ENCODE data around the gene FAM13B. TPM values are rescaled to one million over a fixed set of nuclear protein-coding genes. Genes with fewer than 3 reads are reported as not detected.

Gene FAM13B
- total and polyA plus RNA-seq, 2 of the 8 experiments (the other 6 are each of a cell fraction or from before 2014, with no cell fraction given): 6.4 to 17.0 TPM

DNA sequence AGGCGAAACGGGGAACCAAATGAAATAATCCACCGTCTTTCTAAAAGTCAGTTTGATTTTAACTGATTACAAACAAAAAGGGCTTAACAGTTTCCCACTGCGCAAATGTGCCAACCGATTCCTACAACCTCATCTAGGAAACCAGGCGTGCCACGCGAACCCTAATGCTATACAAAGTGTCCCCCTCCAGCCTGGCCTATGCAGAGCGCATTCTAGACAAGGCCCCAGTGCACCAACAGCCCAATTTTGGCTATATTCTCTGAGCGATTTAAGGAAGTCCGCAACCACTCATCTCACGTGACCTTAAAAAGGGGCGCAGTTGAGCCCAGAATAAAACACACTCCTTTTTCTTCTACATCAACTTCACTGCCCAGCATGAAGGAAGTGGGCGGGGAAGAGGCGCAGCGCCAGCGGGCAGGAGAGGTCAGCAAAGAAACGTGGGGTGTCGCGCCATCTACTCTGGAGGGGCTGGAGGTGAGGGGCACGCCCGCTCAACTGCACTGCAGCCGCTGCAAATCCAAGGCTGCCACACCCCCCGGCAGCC is 779 bp downstream of the FAM13B start (continued):
- no peak for TF ChIP-seq HDAC2 (IDR thresholded peaks at IDR 0.05; ENCODE audit: borderline replicate concordance in 1 of 2, low read depth in 2 of 2, low read length in 2 of 2)
- TF ChIP-seq TCF12 (IDR thresholded peaks at IDR 0.05; ENCODE audit: low read depth, low read length): no peak
- TF ChIP-seq, protein P1, sequence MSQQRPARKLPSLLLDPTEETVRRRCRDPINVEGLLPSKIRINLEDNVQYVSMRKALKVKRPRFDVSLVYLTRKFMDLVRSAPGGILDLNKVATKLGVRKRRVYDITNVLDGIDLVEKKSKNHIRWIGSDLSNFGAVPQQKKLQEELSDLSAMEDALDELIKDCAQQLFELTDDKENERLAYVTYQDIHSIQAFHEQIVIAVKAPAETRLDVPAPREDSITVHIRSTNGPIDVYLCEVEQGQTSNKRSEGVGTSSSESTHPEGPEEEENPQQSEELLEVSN (IDR thresholded peaks at IDR 0.05): no peak
- TF ChIP-seq KDM1A (IDR thresholded peaks at IDR 0.05; ENCODE audit: borderline replicate concordance, low read length): no peak
- TF ChIP-seq, protein P2, sequence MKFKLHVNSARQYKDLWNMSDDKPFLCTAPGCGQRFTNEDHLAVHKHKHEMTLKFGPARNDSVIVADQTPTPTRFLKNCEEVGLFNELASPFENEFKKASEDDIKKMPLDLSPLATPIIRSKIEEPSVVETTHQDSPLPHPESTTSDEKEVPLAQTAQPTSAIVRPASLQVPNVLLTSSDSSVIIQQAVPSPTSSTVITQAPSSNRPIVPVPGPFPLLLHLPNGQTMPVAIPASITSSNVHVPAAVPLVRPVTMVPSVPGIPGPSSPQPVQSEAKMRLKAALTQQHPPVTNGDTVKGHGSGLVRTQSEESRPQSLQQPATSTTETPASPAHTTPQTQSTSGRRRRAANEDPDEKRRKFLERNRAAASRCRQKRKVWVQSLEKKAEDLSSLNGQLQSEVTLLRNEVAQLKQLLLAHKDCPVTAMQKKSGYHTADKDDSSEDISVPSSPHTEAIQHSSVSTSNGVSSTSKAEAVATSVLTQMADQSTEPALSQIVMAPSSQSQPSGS (IDR thresholded peaks at IDR 0.05; ENCODE audit: low read length): no peak
- TF ChIP-seq, protein P3, sequence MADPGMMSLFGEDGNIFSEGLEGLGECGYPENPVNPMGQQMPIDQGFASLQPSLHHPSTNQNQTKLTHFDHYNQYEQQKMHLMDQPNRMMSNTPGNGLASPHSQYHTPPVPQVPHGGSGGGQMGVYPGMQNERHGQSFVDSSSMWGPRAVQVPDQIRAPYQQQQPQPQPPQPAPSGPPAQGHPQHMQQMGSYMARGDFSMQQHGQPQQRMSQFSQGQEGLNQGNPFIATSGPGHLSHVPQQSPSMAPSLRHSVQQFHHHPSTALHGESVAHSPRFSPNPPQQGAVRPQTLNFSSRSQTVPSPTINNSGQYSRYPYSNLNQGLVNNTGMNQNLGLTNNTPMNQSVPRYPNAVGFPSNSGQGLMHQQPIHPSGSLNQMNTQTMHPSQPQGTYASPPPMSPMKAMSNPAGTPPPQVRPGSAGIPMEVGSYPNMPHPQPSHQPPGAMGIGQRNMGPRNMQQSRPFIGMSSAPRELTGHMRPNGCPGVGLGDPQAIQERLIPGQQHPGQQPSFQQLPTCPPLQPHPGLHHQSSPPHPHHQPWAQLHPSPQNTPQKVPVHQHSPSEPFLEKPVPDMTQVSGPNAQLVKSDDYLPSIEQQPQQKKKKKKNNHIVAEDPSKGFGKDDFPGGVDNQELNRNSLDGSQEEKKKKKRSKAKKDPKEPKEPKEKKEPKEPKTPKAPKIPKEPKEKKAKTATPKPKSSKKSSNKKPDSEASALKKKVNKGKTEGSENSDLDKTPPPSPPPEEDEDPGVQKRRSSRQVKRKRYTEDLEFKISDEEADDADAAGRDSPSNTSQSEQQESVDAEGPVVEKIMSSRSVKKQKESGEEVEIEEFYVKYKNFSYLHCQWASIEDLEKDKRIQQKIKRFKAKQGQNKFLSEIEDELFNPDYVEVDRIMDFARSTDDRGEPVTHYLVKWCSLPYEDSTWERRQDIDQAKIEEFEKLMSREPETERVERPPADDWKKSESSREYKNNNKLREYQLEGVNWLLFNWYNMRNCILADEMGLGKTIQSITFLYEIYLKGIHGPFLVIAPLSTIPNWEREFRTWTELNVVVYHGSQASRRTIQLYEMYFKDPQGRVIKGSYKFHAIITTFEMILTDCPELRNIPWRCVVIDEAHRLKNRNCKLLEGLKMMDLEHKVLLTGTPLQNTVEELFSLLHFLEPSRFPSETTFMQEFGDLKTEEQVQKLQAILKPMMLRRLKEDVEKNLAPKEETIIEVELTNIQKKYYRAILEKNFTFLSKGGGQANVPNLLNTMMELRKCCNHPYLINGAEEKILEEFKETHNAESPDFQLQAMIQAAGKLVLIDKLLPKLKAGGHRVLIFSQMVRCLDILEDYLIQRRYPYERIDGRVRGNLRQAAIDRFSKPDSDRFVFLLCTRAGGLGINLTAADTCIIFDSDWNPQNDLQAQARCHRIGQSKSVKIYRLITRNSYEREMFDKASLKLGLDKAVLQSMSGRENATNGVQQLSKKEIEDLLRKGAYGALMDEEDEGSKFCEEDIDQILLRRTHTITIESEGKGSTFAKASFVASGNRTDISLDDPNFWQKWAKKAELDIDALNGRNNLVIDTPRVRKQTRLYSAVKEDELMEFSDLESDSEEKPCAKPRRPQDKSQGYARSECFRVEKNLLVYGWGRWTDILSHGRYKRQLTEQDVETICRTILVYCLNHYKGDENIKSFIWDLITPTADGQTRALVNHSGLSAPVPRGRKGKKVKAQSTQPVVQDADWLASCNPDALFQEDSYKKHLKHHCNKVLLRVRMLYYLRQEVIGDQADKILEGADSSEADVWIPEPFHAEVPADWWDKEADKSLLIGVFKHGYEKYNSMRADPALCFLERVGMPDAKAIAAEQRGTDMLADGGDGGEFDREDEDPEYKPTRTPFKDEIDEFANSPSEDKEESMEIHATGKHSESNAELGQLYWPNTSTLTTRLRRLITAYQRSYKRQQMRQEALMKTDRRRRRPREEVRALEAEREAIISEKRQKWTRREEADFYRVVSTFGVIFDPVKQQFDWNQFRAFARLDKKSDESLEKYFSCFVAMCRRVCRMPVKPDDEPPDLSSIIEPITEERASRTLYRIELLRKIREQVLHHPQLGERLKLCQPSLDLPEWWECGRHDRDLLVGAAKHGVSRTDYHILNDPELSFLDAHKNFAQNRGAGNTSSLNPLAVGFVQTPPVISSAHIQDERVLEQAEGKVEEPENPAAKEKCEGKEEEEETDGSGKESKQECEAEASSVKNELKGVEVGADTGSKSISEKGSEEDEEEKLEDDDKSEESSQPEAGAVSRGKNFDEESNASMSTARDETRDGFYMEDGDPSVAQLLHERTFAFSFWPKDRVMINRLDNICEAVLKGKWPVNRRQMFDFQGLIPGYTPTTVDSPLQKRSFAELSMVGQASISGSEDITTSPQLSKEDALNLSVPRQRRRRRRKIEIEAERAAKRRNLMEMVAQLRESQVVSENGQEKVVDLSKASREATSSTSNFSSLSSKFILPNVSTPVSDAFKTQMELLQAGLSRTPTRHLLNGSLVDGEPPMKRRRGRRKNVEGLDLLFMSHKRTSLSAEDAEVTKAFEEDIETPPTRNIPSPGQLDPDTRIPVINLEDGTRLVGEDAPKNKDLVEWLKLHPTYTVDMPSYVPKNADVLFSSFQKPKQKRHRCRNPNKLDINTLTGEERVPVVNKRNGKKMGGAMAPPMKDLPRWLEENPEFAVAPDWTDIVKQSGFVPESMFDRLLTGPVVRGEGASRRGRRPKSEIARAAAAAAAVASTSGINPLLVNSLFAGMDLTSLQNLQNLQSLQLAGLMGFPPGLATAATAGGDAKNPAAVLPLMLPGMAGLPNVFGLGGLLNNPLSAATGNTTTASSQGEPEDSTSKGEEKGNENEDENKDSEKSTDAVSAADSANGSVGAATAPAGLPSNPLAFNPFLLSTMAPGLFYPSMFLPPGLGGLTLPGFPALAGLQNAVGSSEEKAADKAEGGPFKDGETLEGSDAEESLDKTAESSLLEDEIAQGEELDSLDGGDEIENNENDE (IDR thresholded peaks at IDR 0.05; ENCODE audit: insufficient replicate concordance, low read length): no peak
- no peak for TF ChIP-seq GABPA (IDR thresholded peaks at IDR 0.05; ENCODE audit: borderline replicate concordance, insufficient read depth, low read length)
- no peak for TF ChIP-seq FOSL1 (IDR thresholded peaks at IDR 0.05; ENCODE audit: insufficient read depth, low read depth, low read length)

Data from H1 (cell line).